CD14-positive monocyte (primary cell): Measurements from ENCODE around the gene ATE1. TPM values are rescaled to one million over a fixed set of nuclear protein-coding genes. Genes with fewer than 3 reads are reported as not detected.
"Not testable (repeated sequence)": the region's sequence is repeated elsewhere in the genome, so short reads cannot be mapped to it uniquely, and the experiment has no call there.

Experiments used
- DNase-seq, 3 donors: peaks; one replicate each; pipeline ENCODE4 v3.0.0-alpha.2; 2011 to 2022
- H2AFZ ChIP-seq: 2 replicates; pipeline ENCODE4 v1.6.0; 2012; ENCODE audit warnings: mild to moderate bottlenecking, low read depth, low read length, inconsistent platforms; ENCODE audit not compliant: insufficient read depth, poor library complexity, severe bottlenecking
- H3K27ac ChIP-seq, 2 donors: 1 replicate in 1 of 2; 2 replicates in 1 of 2; pipeline ENCODE4 v1.5.1; 2012 to 2013; ENCODE audit warnings: low read length in 2 of 2, control low read depth in 1 of 2, inconsistent platforms in 1 of 2, low read depth in 1 of 2, mild to moderate bottlenecking in 1 of 2
- H3K27me3 ChIP-seq, 2 donors: one replicate each; pipeline versions ENCODE4 v1.6.0 to v1.6.1; 2011 to 2013; ENCODE audit warnings: low read length in 2 of 2; ENCODE audit not compliant: control insufficient read depth in 2 of 2, insufficient read depth in 2 of 2
- H3K36me3 ChIP-seq, 2 donors: replicated peaks in 1 of 2; 1 replicate in 1 of 2; 2 replicates in 1 of 2; pipeline versions ENCODE4 v1.5.1 to v1.6.1; 2012 to 2013; ENCODE audit warnings: low read length in 2 of 2, control low read depth in 1 of 2, inconsistent platforms in 1 of 2, mild to moderate bottlenecking in 1 of 2; ENCODE audit not compliant: insufficient read depth in 2 of 2, control insufficient read depth in 1 of 2
- H3K4me1 ChIP-seq, 2 donors: 1 replicate in 1 of 2; 2 replicates in 1 of 2; pipeline versions ENCODE4 v1.5.1 to v1.6.1; 2012 to 2013; ENCODE audit warnings: low read length in 2 of 2, control low read depth in 1 of 2, inconsistent platforms in 1 of 2, mild to moderate bottlenecking in 1 of 2, moderate library complexity in 1 of 2; ENCODE audit not compliant: insufficient read depth in 2 of 2, control insufficient read depth in 1 of 2
- H3K4me2 ChIP-seq: replicated peaks from 2 replicates; pipeline ENCODE3; 2012; ENCODE audit warnings: low read length, moderate library complexity, mild to moderate bottlenecking; ENCODE audit not compliant: poor library complexity, severe bottlenecking; ENCODE audit errors: extremely low read depth
- H3K4me3 ChIP-seq, 3 experiments: fragments of 200-600 bp in 1 of 3; sonication (generic) in 1 of 3; replicated peaks in 1 of 3; 1 replicate in 2 of 3; 2 replicates in 1 of 3; pipeline ENCODE4 v1.5.1; 2011 to 2013; ENCODE audit warnings: low read length in 3 of 3, mild to moderate bottlenecking in 3 of 3, control low read depth in 2 of 3, low read depth in 2 of 3, inconsistent platforms in 1 of 3, moderate library complexity in 1 of 3
- H3K79me2 ChIP-seq: 2 replicates; pipeline ENCODE4 v1.6.0; 2012; ENCODE audit warnings: mild to moderate bottlenecking, control low read depth, inconsistent platforms, low read length, moderate library complexity; ENCODE audit not compliant: insufficient read depth
- H3K9ac ChIP-seq: 2 replicates; pipeline ENCODE4 v1.6.0; 2017; ENCODE audit warnings: low read length, mild to moderate bottlenecking; ENCODE audit not compliant: insufficient read depth, poor library complexity, severe bottlenecking
- H3K9me3 ChIP-seq, 2 donors: replicated peaks in 1 of 2; 1 replicate in 1 of 2; 2 replicates in 1 of 2; pipeline versions ENCODE4 v1.5.1 to v1.6.1; 2012 to 2013; ENCODE audit warnings: low read length in 2 of 2, control low read depth in 1 of 2; ENCODE audit not compliant: control insufficient read depth in 1 of 2, insufficient read depth in 1 of 2
- H4K20me1 ChIP-seq: 2 replicates; pipeline ENCODE4 v1.6.0; 2012; ENCODE audit warnings: mild to moderate bottlenecking, low read length, control low read depth, moderate library complexity; ENCODE audit not compliant: insufficient read depth
- H3K27ac Mint-ChIP-seq, 7 donors: one replicate each; pipeline ENCODE4 v1.8.0; 2020; ENCODE audit warnings: mild to moderate bottlenecking in 7 of 7, mixed read lengths in 7 of 7, moderate library complexity in 6 of 7, inconsistent platforms in 2 of 7
- H3K27me3 Mint-ChIP-seq, 3 donors: one replicate each; pipeline ENCODE4 v1.8.0; 2021 to 2022; ENCODE audit warnings: low read depth in 3 of 3, mild to moderate bottlenecking in 3 of 3, mixed read lengths in 3 of 3, moderate library complexity in 3 of 3, inconsistent platforms in 1 of 3
- H3K36me3 Mint-ChIP-seq, 2 donors: one replicate each; pipeline ENCODE4 v1.8.0; 2020; ENCODE audit warnings: mixed read lengths in 2 of 2, inconsistent platforms in 1 of 2, mild to moderate bottlenecking in 1 of 2
- H3K4me1 Mint-ChIP-seq: one replicate; pipeline ENCODE4 v1.8.0; 2020; ENCODE audit warnings: mild to moderate bottlenecking, mixed read lengths
- H3K4me3 Mint-ChIP-seq, 2 donors: one replicate each; pipeline ENCODE4 v1.8.0; 2020; ENCODE audit warnings: mild to moderate bottlenecking in 2 of 2, mixed read lengths in 2 of 2, moderate library complexity in 1 of 2
- H3K9me3 Mint-ChIP-seq, 7 donors: one replicate each; pipeline ENCODE4 v1.8.0; 2020 to 2022; ENCODE audit warnings: mixed read lengths in 7 of 7, mild to moderate bottlenecking in 6 of 7, moderate library complexity in 6 of 7, inconsistent platforms in 2 of 7
- WGBS: methylation state at CpG from one replicate; pipeline ENCODE4 v1.1.5; 2013; ENCODE audit warnings: missing lambda C conversion rate; ENCODE audit not compliant: insufficient coverage; 5-methylcytosine and 5-hydroxymethylcytosine counted together
- intact Hi-C, 2 donors: fragments of 100-400 bp; cut with micrococcal nuclease; formaldehyde crosslinking; loops; one replicate each; pipeline versions ENCODE4 v1.15.0 to v1.15.1; 2023
- polyA plus RNA-seq, 3 donors: library from polyadenylated mRNA; depleted of rRNA in 1 of 3; unstranded in 2 of 3; stranded (reverse) in 1 of 3; fragments of 300-500 nt in 2 of 3; fragments of >200 nt in 1 of 3; fragmentation: Illumina TruSeq in 2 of 3; gene quantifications; 1 replicate in 2 of 3; 2 replicates in 1 of 3; pipeline ENCODE4 v1.2.3, GENCODE V29; 2012 to 2021
- TF ChIP-seq, protein P1 (sequence below): fragments of 200-600 bp; IDR thresholded peaks from one replicate; pipeline ENCODE4 v1.8.0; 2022; ENCODE audit warnings: antibody characterized with exemption, mild to moderate bottlenecking

Gene ATE1
- polyA plus RNA-seq, 3 donors = 9.2 to 19.5 (median 15.8) TPM

DNA sequence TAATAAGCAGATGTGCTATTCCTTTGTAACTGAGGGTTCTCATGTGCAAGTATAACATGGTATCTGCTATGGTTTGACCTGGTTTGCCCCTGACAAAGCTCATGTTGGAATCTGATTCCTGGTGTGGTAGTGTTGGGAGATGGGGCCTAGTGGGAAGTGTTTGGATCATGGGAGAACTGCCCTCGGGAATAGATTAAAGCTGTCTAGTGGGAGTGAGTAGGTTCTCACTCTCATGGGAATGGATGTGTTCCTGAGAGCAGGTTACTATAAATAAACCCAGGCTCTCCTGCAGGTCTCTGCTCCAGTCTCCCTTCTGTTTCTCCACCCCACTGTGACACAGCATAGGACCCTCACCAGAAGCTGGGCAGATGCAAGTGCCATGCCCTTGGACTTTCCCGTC is 97.7 kb downstream of the ATE1 start:
- peaks cover 28 to 44% of the 10 kb centered on the region in 2 donors for H3K36me3 Mint-ChIP-seq
- no peaks in the 10 kb centered on the region for H3K9me3 ChIP-seq
- no peak overlapping the region for H3K4me3 Mint-ChIP-seq
- H3K4me3 ChIP-seq = no peak overlapping the region
- H3K27ac Mint-ChIP-seq = no peak overlapping the region
- H3K9ac ChIP-seq = no peak overlapping the region
- no peaks in the 10 kb centered on the region for H3K4me1 ChIP-seq
- no peak overlapping the region for H3K27ac ChIP-seq
- TF ChIP-seq, protein P1, sequence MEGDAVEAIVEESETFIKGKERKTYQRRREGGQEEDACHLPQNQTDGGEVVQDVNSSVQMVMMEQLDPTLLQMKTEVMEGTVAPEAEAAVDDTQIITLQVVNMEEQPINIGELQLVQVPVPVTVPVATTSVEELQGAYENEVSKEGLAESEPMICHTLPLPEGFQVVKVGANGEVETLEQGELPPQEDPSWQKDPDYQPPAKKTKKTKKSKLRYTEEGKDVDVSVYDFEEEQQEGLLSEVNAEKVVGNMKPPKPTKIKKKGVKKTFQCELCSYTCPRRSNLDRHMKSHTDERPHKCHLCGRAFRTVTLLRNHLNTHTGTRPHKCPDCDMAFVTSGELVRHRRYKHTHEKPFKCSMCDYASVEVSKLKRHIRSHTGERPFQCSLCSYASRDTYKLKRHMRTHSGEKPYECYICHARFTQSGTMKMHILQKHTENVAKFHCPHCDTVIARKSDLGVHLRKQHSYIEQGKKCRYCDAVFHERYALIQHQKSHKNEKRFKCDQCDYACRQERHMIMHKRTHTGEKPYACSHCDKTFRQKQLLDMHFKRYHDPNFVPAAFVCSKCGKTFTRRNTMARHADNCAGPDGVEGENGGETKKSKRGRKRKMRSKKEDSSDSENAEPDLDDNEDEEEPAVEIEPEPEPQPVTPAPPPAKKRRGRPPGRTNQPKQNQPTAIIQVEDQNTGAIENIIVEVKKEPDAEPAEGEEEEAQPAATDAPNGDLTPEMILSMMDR = no peak
- no peaks in the 10 kb centered on the region for H3K4me1 Mint-ChIP-seq
- H3K27me3 ChIP-seq = no peaks in the 10 kb centered on the region
- no peaks in the 10 kb centered on the region for H4K20me1 ChIP-seq
- no peaks in the 10 kb centered on the region for H3K9me3 Mint-ChIP-seq
- peaks cover 14 to 47% of the 10 kb centered on the region in 2 donors for H3K36me3 ChIP-seq
- H3K79me2 ChIP-seq = no peaks in the 10 kb centered on the region
- WGBS = no CpG with 5 or more reads among the region's 2 CpGs
- no peaks in the 10 kb centered on the region for H3K27me3 Mint-ChIP-seq
- no peak overlapping the region for H2AFZ ChIP-seq
- DNase-seq = no peak
- intact Hi-C loops = no loop called here
- no peak overlapping the region for H3K4me2 ChIP-seq

DNA sequence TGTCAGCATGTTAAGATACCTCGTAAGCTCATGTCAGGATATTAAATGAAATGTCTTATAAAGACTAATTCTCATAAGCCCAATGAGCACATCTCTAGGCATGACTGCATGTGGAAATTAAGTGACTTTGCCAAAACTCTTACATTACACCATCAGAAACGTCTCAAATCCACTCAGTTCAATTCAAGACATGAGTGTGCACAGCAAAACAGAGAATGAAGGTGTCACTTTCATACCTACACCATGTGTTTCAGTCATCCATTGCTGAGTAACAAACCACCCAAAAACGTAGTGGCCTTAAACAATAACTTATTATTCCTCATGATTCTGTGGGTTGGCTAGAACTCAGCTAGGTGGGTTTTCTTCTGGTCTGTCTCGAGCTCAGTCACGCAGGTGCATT is 99.8 kb downstream of the ATE1 start:
- TF ChIP-seq, protein P1 = no peak
- Histone ChIP-seq H3K4me3 (no peak overlapping the region), H2AFZ (no peak overlapping the region), H3K4me2 (no peak overlapping the region), H3K4me1 (no peaks in the 10 kb centered on the region), H3K9ac (no peak overlapping the region), H4K20me1 (no peaks in the 10 kb centered on the region), H3K9me3 (no peaks in the 10 kb centered on the region), H3K79me2 (no peaks in the 10 kb centered on the region), H3K36me3 (peaks cover 9 to 27% of the 10 kb centered on the region in 2 donors), H3K27me3 (no peaks in the 10 kb centered on the region), H3K27ac (no peak overlapping the region)
- Mint-ChIP-seq H3K36me3 (peaks cover 20 to 32% of the 10 kb centered on the region in 2 donors), H3K4me3 (no peak overlapping the region), H3K27me3 (peaks cover 0 to 1% (median 0%) of the 10 kb centered on the region in 3 donors), H3K4me1 (no peaks in the 10 kb centered on the region), H3K9me3 (no peaks in the 10 kb centered on the region), H3K27ac (no peak overlapping the region)
- intact Hi-C loops = no loop called here
- DNase-seq = no peak
- WGBS = 92% methylated on average over 3 of the region's 5 CpGs

DNA sequence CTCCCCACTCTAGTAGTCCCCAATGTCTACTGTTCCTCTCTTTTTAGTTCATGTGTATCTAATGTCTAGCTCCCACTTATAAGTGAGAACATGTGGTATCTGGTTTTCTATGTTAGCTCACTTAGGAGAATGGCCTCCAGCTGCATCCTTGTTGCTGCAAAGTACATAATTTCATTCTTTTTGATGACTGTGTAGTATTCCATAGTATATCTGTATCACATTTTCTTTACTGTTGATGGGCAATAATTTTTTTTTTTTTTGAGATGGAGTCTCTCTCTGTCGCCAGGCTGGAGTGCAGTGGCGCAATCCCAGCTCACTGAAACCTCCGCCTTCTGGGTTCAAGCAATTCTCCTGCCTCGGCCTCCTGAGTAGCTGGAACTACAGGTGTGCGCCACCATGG is 101.1 kb downstream of the ATE1 start:
- H3K27me3 ChIP-seq, H3K27ac ChIP-seq, H3K79me2 ChIP-seq, H3K27ac Mint-ChIP-seq, H2AFZ ChIP-seq, H3K9me3 Mint-ChIP-seq, H3K9ac ChIP-seq, H3K4me2 ChIP-seq, H3K4me1 ChIP-seq, H3K4me3 Mint-ChIP-seq, H3K27me3 Mint-ChIP-seq, H3K9me3 ChIP-seq, H4K20me1 ChIP-seq, H3K4me1 Mint-ChIP-seq, intact Hi-C loops, H3K4me3 ChIP-seq, DNase-seq: not testable (repeated sequence)
- H3K36me3 ChIP-seq = peaks cover 9 to 15% of the 10 kb centered on the region in 2 donors
- H3K36me3 Mint-ChIP-seq = peaks cover 15 to 32% of the 10 kb centered on the region in 2 donors
- 95% methylated on average over 4 of the region's 5 CpGs for WGBS
